Activated naive CD8-positive, alpha-beta T cell treated with anti-CD3 and anti-CD28 coated beads for 36 hours (primary cell): Measurements from ENCODE around the gene FAXDC2. TPM values are rescaled to one million over a fixed set of nuclear protein-coding genes. Genes with fewer than 3 reads are reported as not detected.

ENCODE experiments used
- DNase-seq: peaks from one replicate; pipeline ENCODE4 v3.0.0; 2021
- H3K27ac Mint-ChIP-seq: one replicate; pipeline ENCODE4 v1.8.0; 2022; ENCODE audit warnings: mild to moderate bottlenecking, moderate library complexity, mixed read lengths
- H3K27me3 Mint-ChIP-seq: one replicate; pipeline ENCODE4 v1.8.0; 2022; ENCODE audit warnings: mild to moderate bottlenecking, mixed read lengths
- H3K36me3 Mint-ChIP-seq: one replicate; pipeline ENCODE4 v1.8.0; 2021; ENCODE audit warnings: mild to moderate bottlenecking, mixed read lengths
- H3K4me1 Mint-ChIP-seq: one replicate; pipeline ENCODE4 v1.8.0; 2021; ENCODE audit warnings: mixed read lengths
- H3K4me3 Mint-ChIP-seq: one replicate; pipeline ENCODE4 v1.8.0; 2022; ENCODE audit warnings: mild to moderate bottlenecking, moderate library complexity, mixed read lengths
- H3K9me3 Mint-ChIP-seq: one replicate; pipeline ENCODE4 v1.8.0; 2022; ENCODE audit warnings: mixed read lengths
- total RNA-seq, 2 experiments: library from RNA; stranded (reverse); gene quantifications; one replicate each; pipeline ENCODE4 v1.2.3, GENCODE V29; 2021

The FAXDC2 gene
- total RNA-seq, 2 experiments from 2014 or later = 0.08 TPM; not detected in 1

DNA sequence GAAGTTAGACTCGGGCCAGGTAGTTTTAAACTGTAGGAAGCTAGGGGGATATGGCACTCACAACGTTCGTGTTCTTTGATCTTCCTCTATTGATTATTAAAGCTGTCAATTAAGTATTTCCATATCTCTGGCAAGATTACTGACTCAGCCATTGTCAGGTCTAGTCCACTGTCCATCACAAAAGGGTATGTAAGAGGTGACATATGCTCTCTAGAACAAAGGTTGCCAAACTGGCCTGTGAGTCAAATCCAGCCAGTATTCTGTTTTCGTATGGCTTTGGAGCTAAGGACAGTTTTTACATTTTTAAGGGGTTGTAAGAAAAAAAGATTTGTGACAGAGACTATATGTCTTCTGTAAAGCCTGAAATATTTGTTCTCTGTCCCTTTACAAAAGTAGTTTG lies 44.2 kb downstream of the FAXDC2 start:
- peaks cover 6% of the 10 kb centered on the region for H3K4me1 Mint-ChIP-seq

DNA sequence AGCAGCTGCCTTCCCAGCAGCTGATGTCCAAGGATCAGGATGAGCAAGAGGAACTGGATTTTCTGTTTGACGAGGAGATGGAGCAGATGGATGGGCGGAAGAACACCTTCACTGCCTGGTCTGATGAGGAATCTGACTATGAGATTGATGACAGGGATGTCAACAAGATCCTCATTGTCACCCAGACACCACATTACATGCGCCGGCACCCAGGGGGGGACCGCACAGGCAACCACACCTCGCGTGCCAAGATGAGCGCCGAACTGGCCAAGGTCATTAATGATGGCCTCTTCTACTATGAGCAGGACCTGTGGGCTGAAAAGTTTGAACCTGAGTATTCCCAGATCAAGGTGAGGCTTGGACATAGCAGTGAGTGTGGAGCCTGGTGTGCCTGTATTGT lies 48.4 kb downstream of the FAXDC2 start:
- peaks cover 36% of the 10 kb centered on the region for H3K36me3 Mint-ChIP-seq
- H3K4me3 Mint-ChIP-seq = no peak overlapping the region

More for the DNA sequence above, 44.2 kb downstream of the FAXDC2 start:
- Mint-ChIP-seq H3K9me3 (no peaks in the 10 kb centered on the region), H3K4me3 (no peak overlapping the region), H3K27ac (no peak overlapping the region), H3K36me3 (peaks cover 43% of the 10 kb centered on the region), H3K27me3 (no peaks in the 10 kb centered on the region)
- no peak for DNase-seq

DNA sequence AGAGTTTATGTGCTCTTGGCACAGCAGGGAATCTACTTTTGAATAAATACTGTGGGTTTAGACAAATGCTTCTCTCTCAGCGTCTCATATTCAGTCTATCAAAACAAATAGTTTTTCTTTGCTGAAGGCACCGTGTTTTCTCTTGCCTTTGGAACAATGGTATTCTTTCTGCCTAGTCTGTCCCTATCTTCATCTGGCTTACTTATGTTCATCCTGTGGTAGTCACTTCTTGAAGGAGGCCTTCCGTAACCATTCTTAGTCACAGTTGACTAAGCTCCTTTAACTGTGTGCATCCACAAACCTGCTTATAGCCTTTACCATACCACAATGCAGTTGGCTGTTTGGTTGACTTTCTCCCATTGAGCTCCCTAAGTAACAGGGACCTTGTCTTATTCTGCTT lies 49.3 kb downstream of the FAXDC2 start:
- no peak overlapping the region for H3K4me3 Mint-ChIP-seq
- H3K27ac Mint-ChIP-seq = peak overlapping the region; percentile 2
- no peaks in the 10 kb centered on the region for H3K9me3 Mint-ChIP-seq
- DNase-seq = no peak
- H3K4me1 Mint-ChIP-seq = peaks cover 16% of the 10 kb centered on the region
- H3K36me3 Mint-ChIP-seq = peaks cover 45% of the 10 kb centered on the region
- no peaks in the 10 kb centered on the region for H3K27me3 Mint-ChIP-seq

More for the DNA sequence above, 48.4 kb downstream of the FAXDC2 start:
- H3K27me3 Mint-ChIP-seq = no peaks in the 10 kb centered on the region
- H3K9me3 Mint-ChIP-seq = no peaks in the 10 kb centered on the region
- peaks cover 14% of the 10 kb centered on the region for H3K4me1 Mint-ChIP-seq
- peak overlapping the region; percentile 8 for H3K27ac Mint-ChIP-seq
- DNase-seq = no peak

DNA sequence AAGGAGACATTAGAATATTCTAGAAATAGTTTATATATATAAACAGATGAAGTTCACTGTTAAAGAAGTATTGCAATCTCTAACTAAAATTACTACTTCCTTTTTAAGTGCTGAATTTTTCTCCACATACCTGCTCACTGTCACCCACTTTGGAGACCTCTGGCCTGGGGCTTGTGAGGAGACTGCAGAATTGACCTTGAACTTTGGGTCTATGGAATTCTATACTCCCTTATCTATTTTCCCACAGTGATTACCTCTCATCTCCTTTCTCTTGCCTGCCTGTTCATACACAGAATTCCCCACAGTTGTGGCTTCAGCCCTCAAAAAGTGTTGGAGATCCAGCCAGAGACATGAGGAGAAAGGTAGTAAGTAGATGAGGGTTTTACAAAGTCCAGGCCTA lies 49.8 kb downstream of the FAXDC2 start:
- Mint-ChIP-seq H3K27ac (no peak overlapping the region), H3K9me3 (no peaks in the 10 kb centered on the region), H3K36me3 (peaks cover 45% of the 10 kb centered on the region), H3K4me1 (peaks cover 16% of the 10 kb centered on the region), H3K4me3 (no peak overlapping the region), H3K27me3 (no peaks in the 10 kb centered on the region)
- DNase-seq = no peak

DNA sequence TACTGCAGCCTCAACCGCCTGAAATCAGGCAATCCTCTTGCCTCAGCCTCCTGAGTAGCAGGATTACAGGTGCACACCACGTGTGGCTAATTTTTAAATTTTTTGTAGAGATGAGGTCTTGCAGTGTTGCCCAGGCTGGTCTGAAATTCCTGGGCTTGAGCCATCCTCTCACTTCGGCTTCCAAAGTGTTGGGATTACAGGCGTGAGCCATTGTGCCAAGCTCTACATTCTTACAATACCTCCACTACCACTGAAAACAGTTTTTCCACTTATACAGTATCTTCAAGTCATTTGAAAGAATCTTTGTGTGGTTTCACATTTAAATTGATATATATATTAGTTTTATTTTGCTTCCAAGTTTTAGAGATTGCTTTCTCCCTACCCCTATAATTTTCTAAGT lies 52.6 kb downstream of the FAXDC2 start:
- Mint-ChIP-seq H3K27ac (no peak overlapping the region), H3K27me3 (no peaks in the 10 kb centered on the region), H3K36me3 (peaks cover 43% of the 10 kb centered on the region), H3K4me1 (peaks cover 16% of the 10 kb centered on the region), H3K4me3 (no peak overlapping the region), H3K9me3 (no peaks in the 10 kb centered on the region)
- DNase-seq = no peak

DNA sequence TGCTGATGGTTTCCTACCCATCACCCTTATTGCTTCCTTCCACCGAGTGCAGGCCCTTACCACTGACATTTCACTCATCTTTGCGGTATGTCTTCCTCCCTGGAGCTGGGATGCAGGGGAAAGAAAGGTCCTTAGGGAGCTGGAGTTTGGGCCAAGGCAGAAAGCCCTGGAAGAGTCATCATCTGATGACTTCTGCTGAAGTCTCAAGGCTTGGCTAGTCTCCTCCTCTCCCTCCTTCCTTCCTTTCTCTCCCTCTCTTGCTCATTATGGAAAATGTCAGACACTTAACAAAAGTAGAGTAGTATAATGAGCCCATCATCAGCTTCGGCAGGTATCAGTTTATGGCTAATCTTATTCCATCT lies 55.2 kb downstream of the FAXDC2 start:
- Mint-ChIP-seq H3K4me3 (no peak overlapping the region), H3K27ac (no peak overlapping the region), H3K36me3 (peaks cover 30% of the 10 kb centered on the region), H3K27me3 (no peaks in the 10 kb centered on the region), H3K9me3 (no peaks in the 10 kb centered on the region), H3K4me1 (peaks cover 13% of the 10 kb centered on the region)
- DNase-seq = no peak

DNA sequence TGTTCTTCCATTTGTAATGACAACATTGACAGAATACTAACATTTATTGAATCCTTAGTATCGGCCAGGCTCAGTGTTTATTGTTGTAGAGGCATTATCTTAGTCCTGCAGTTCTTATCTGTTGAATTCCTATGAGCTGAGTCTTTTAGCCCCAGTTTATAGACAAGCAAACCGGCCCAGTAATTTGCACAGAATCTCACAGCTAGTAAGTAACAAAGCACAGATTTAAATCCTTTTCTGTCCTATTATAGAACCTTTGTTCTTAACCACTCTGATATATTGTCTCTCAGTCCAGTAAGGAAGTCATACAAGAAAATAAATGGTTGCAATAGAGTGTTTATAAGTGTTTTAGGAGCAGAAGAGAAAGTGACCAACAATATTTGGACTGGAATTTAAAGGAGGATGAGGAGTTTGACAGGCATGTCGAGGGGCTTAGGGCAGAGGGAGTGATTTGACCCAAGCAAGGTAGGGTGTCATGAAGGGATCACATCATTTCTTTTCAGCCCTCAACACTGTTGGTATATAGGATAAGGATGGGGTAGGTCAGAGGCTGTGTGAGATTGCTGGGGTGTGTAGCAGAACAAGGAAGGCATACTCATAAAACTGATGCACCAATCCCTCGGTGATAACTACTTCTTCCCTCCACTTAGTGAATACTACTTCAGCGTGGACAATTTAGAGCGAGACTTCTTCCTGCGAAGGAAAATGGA lies 55.7 kb downstream of the FAXDC2 start:
- Mint-ChIP-seq H3K4me3 (no peak overlapping the region), H3K4me1 (peaks cover 9% of the 10 kb centered on the region), H3K27ac (peak overlapping the region; percentile 1), H3K9me3 (no peaks in the 10 kb centered on the region), H3K27me3 (no peaks in the 10 kb centered on the region), H3K36me3 (peaks cover 34% of the 10 kb centered on the region)
- DNase-seq = no peak

DNA sequence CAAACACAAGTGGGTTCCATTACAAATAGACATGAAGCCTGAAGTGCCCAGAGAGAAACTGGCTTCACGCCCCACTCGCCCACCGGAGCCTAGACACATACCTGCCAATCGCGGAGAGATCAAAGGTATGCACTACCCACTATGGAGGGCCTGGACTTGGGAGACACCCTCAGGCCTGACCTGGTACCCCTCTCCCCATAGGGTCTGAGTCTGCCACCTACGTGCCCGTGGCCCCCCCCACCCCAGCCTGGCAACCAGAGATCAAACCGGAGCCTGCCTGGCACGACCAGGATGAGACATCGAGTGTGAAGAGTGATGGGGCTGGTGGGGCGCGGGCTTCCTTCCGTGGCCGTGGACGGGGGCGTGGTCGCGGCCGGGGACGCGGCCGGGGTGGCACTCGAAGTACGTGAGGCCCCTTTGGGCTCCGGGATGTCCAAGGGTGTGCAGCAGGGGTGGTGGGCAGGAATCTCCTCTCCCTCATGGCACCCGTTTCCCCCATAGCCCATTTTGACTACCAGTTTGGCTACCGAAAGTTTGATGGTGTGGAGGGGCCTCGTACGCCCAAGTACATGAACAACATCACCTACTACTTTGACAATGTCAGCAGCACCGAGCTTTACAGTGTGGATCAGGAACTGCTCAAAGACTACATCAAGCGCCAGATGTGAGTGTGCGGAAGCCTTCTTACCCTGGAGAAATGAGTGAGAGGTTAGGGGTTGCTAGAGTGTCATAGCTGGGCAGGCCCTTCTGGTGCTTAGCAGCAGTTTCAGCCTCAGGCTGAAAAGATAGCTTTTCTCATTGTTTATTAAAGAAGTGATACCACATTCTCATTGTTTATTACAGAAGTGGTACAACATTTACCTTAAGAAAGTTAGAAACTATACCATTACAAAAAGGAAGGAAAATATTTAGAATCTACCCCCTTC lies 56.5 kb downstream of the FAXDC2 start:
- Mint-ChIP-seq H3K4me3 (no peak overlapping the region), H3K36me3 (peaks cover 34% of the 10 kb centered on the region), H3K27me3 (no peaks in the 10 kb centered on the region), H3K9me3 (no peaks in the 10 kb centered on the region), H3K27ac (peak overlapping the region; percentile 31), H3K4me1 (peaks cover 3% of the 10 kb centered on the region)
- no peak for DNase-seq

DNA sequence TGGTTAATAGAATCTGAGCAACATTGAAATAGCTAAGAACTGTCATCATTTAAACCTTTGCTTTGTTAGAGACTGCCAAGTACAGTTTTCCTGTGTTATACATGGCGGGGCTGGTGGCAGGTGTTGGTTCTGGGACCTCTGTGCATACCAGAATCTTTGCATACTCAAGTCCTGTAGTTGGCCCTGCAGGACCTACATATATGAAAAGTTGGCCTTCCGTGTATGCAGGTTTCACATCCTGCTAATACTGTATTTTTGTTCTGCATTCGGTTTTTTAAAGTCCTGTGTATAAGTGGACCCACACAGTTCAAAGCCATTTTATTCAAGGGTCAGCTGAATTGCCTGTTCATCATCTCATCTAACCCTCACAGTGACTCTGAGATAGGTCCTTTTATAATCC lies 58.9 kb downstream of the FAXDC2 start:
- Mint-ChIP-seq H3K9me3 (no peaks in the 10 kb centered on the region), H3K4me3 (no peak overlapping the region), H3K36me3 (peaks cover 31% of the 10 kb centered on the region), H3K27me3 (no peaks in the 10 kb centered on the region), H3K4me1 (peaks cover 22% of the 10 kb centered on the region), H3K27ac (no peak overlapping the region)
- no peak for DNase-seq

DNA sequence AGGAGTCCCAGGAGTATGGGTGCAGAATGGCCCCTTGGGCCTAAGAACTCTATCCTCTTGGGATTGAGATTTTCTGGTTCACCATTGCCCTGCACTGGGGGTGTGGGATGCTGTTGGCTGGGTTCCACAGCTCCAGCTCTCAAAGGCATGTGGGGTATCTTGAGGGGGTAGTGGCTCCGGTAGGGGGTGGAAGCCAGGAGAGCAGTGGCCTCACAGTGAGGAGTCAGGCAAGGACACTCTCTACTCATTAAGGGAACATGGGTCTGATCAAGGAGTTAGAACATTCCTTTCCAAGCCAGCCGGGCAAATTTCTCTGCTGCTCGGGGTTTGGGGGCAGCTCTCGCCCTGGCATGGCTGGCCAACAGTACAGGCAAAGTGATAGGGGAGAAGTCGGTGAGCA lies 62.2 kb downstream of the FAXDC2 start:
- no peak for DNase-seq
- no peaks in the 10 kb centered on the region for H3K9me3 Mint-ChIP-seq
- no peaks in the 10 kb centered on the region for H3K27me3 Mint-ChIP-seq
- H3K36me3 Mint-ChIP-seq = peaks cover 27% of the 10 kb centered on the region
- H3K4me1 Mint-ChIP-seq = peaks cover 49% of the 10 kb centered on the region
- H3K4me3 Mint-ChIP-seq = no peak overlapping the region
- peak overlapping the region; percentile 68 for H3K27ac Mint-ChIP-seq

DNA sequence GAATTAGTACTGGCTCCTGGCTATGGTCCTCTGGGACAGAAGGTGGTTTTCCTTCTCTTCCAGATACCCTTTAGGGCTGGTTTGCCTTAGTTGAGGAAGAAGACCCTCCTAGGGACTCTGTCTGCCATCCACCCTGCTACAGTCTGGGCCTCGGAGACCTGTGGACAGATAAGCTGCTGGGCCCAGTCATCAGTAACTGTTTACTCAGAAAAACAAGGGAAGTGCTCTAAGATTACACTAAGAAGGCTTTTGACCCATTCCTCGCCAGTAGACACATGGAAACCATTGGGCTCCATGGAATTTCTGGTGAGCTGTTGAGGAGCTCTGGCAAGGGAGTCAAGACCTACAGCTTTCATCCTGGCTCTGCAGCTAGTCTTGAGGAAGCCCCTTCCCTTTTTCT lies 64.0 kb downstream of the FAXDC2 start:
- H3K36me3 Mint-ChIP-seq = peaks cover 22% of the 10 kb centered on the region
- no peak overlapping the region for H3K27ac Mint-ChIP-seq
- no peaks in the 10 kb centered on the region for H3K9me3 Mint-ChIP-seq
- DNase-seq = no peak
- H3K4me3 Mint-ChIP-seq = no peak overlapping the region
- peaks cover 67% of the 10 kb centered on the region for H3K4me1 Mint-ChIP-seq
- H3K27me3 Mint-ChIP-seq = no peaks in the 10 kb centered on the region

DNA sequence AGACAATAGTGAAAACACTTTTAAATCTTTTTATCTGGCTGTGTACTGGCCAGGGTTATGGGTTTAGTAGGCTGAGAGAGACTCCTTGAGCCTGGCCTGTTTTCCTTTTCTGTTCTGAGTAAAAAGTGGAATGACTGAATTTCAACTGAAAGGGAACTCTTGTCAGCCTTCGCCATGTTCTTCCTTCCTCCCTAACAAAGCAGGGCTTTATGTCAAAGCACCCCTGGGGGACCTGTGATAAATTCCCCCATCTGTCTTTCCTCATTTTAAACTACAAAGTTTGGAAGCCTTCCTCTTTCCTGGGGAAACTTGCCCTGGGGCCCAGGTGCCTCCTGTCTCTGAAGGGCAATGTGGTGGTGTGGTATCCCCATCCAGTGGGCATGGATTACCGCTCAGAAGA lies 65.5 kb downstream of the FAXDC2 start:
- Mint-ChIP-seq H3K4me1 (peaks cover 82% of the 10 kb centered on the region), H3K36me3 (peaks cover 29% of the 10 kb centered on the region), H3K27ac (peak overlapping the region; percentile 68), H3K9me3 (no peaks in the 10 kb centered on the region), H3K27me3 (no peaks in the 10 kb centered on the region), H3K4me3 (peak overlapping the region; percentile 1)
- no peak for DNase-seq

DNA sequence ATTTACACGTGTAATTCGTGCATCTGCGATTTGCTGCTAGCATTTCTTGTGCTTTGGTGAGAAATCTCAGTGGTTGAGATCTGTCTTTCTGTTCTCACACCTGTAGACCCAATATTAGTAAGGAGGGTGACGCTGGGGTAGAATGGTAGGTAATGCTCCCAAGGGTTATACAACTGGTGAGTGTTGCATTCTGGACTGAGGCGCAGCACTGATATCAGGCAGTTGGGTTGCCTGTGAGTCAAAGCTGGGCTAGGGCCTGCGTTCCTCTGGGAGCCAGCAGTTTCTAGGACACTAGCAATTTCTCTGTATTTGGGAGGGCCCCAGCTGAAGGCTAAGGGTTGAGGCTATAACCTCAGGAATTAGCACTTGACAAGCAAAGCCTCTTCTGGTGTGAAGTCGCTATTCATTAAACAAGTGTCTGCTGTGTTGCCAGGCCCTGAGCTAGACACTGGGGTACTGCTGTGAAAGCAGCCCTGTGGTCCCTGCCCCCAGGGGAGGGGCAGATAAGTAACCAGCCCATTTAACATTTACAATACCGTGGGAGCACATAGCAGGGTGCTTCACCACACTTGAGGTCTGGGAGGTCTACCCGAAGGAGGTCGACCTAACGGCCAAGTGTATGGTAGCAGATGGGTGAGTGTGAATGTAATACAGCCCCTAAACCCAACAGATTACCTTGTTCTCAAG lies 66.5 kb downstream of the FAXDC2 start:
- peaks cover 28% of the 10 kb centered on the region for H3K36me3 Mint-ChIP-seq
- H3K4me3 Mint-ChIP-seq = no peak overlapping the region
- peaks cover 92% of the 10 kb centered on the region for H3K4me1 Mint-ChIP-seq
- DNase-seq = no peak
- no peaks in the 10 kb centered on the region for H3K27me3 Mint-ChIP-seq
- no peaks in the 10 kb centered on the region for H3K9me3 Mint-ChIP-seq
- H3K27ac Mint-ChIP-seq = peak overlapping the region; percentile 68

DNA sequence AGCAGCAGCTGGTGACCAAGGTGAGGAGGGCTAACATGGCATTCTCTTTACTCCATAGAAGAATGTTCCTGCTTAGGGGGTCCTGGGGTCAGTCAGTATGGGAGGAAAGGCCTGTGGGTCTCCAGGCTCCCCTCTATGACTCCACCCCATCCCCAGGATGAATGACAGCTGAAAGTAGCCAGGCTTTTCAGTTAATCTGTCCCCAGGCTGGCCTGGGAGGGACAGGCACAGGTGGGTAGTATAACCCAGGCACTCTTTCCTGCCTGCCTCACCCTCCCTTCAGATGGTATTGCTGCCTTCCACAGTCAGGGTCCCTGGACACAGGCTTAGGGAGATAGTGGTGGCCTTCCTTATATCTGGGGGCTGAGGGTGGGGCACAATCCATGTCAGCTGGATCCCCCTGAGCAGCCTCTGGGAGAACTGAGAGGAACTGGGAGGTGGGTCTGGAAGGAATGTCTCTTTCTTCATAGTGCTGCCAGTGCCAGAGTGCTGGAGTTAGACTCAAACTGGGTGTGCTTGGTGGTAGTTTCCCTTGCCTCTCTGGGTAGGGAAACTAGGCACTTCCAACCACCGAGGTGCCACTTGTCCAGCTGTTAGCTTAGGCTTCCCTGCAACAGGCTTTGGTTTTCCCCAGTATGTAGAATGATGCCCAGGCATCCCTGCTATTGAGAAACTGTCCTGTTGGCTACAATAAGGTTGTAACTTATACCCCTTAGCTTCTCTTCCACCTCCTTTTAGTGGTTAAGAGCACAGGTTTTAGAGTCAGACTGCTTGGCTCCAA lies 67.4 kb downstream of the FAXDC2 start:
- Mint-ChIP-seq H3K27ac (peak overlapping the region; percentile 48), H3K4me3 (no peak overlapping the region), H3K4me1 (peaks cover 91% of the 10 kb centered on the region), H3K36me3 (peaks cover 24% of the 10 kb centered on the region), H3K27me3 (no peaks in the 10 kb centered on the region), H3K9me3 (no peaks in the 10 kb centered on the region)
- DNase-seq = no peak
